Neutrophil (primary cell): ENCODE data around the gene NSD1.
A peak's percentile ranks its signal among the peaks of the same experiment; 100 is the strongest.

ENCODE experiments used
- H3K27ac ChIP-seq: fragments of 200-600 bp; sonication (generic); 2 replicates; pipeline ENCODE4 v1.5.1; 2016; ENCODE audit warnings: mild to moderate bottlenecking, moderate library complexity
- H3K27me3 ChIP-seq: fragments of 200-600 bp; sonication (generic); 2 replicates; pipeline ENCODE4 v1.6.0; 2016; ENCODE audit warnings: mild to moderate bottlenecking
- H3K36me3 ChIP-seq: fragments of 200-600 bp; sonication (generic); 2 replicates; pipeline ENCODE4 v1.5.1; 2017
- H3K4me1 ChIP-seq, 2 experiments: fragments of 200-600 bp in 1 of 2; sonication (generic) in 1 of 2; 1 replicate in 1 of 2; 2 replicates in 1 of 2; pipeline versions ENCODE4 v1.5.1 to v1.6.1; 2013 to 2016; ENCODE audit warnings: low read depth in 1 of 2, low read length in 1 of 2, mild to moderate bottlenecking in 1 of 2, moderate library complexity in 1 of 2; ENCODE audit not compliant: control insufficient read depth in 1 of 2, insufficient read depth in 1 of 2
- H3K4me3 ChIP-seq, 2 experiments: fragments of 200-600 bp in 1 of 2; sonication (generic) in 1 of 2; 1 replicate in 1 of 2; 2 replicates in 1 of 2; pipeline ENCODE4 v1.5.1; 2013 to 2016; ENCODE audit warnings: low read depth in 1 of 2, low read length in 1 of 2, mild to moderate bottlenecking in 1 of 2, moderate library complexity in 1 of 2
- H3K9me3 ChIP-seq: fragments of 200-600 bp; sonication (generic); 2 replicates; pipeline ENCODE4 v1.5.1; 2016
- CTCF ChIP-seq: fragments of 200-600 bp; sonication (generic); IDR thresholded peaks from 2 replicates; pipeline ENCODE4 v1.5.1; 2016; ENCODE audit warnings: antibody characterized with exemption

Gene NSD1

GRCh38 chr5:177189965-177190364 is 56.4 kb downstream of the NSD1 start:
- H3K4me3 ChIP-seq, result no peak overlapping the region
- no peak for TF ChIP-seq CTCF
- H3K9me3 ChIP-seq, result no peaks in the 10 kb centered on the region
- H3K27ac ChIP-seq, result no peak overlapping the region
- H3K27me3 ChIP-seq, result no peaks in the 10 kb centered on the region
- H3K36me3 ChIP-seq, result peaks cover 27% of the 10 kb centered on the region
- H3K4me1 ChIP-seq, result peaks cover 0 to 7% of the 10 kb centered on the region in 2 experiments

- Histone ChIP-seq H3K4me3 (no peak overlapping the region), H3K9me3 (no peaks in the 10 kb centered on the region), H3K36me3 (peaks cover 55% of the 10 kb centered on the region), H3K4me1 (peaks cover 0 to 2% of the 10 kb centered on the region in 2 experiments), H3K27me3 (no peaks in the 10 kb centered on the region), H3K27ac (no peak overlapping the region)
- TF ChIP-seq CTCF, result no peak
Observed at GRCh38 chr5:177194268-177194667, 60.7 kb downstream of the NSD1 start.

GRCh38 chr5:177195307-177195952 is 61.9 kb downstream of the NSD1 start:
- Histone ChIP-seq H3K27me3 (no peaks in the 10 kb centered on the region), H3K4me3 (no peak overlapping the region), H3K36me3 (peaks cover 65% of the 10 kb centered on the region), H3K27ac (no peak overlapping the region), H3K4me1 (no peaks in the 10 kb centered on the region), H3K9me3 (no peaks in the 10 kb centered on the region)
- no peak for TF ChIP-seq CTCF

GRCh38 chr5:177198738-177199137 is 65.2 kb downstream of the NSD1 start:
- Histone ChIP-seq H3K4me1 (no peaks in the 10 kb centered on the region), H3K27me3 (no peaks in the 10 kb centered on the region), H3K4me3 (no peak overlapping the region), H3K36me3 (peaks cover 64% of the 10 kb centered on the region), H3K9me3 (no peaks in the 10 kb centered on the region), H3K27ac (peak overlapping the region; percentile 27)
- TF ChIP-seq CTCF, result no peak

GRCh38 chr5:177204281-177204680 is 70.7 kb downstream of the NSD1 start:
- H3K4me3 ChIP-seq, result no peak overlapping the region
- H3K36me3 ChIP-seq, result peaks cover 65% of the 10 kb centered on the region
- H3K27ac ChIP-seq, result no peak overlapping the region
- H3K4me1 ChIP-seq, result no peaks in the 10 kb centered on the region
- H3K27me3 ChIP-seq, result no peaks in the 10 kb centered on the region
- TF ChIP-seq CTCF, result no peak
- H3K9me3 ChIP-seq, result no peaks in the 10 kb centered on the region

- Histone ChIP-seq H3K4me1 (no peaks in the 10 kb centered on the region), H3K36me3 (peaks cover 66% of the 10 kb centered on the region), H3K4me3 (no peak overlapping the region), H3K27me3 (no peaks in the 10 kb centered on the region), H3K9me3 (no peaks in the 10 kb centered on the region), H3K27ac (no peak overlapping the region)
- no peak for TF ChIP-seq CTCF
Observed at GRCh38 chr5:177209610-177210009, 76.0 kb downstream of the NSD1 start.
